ACHN (cell line): ENCODE measurements around the gene ATXN10.
"Not testable (repeated sequence)": the region's sequence is repeated elsewhere in the genome, so short reads cannot be mapped to it uniquely, and the experiment has no call there.

Experiments used
- DNase-seq: peaks from one replicate; pipeline ENCODE4 v3.0.0-alpha.2; 2015
- in situ Hi-C: cut with HindIII; loops from 2 replicates; pipeline ENCODE4 v1.10.0; 2017; ENCODE audit warnings: low sequenced_read_pairs, low pct_ligation_motif_present, low pct_unique_long_range_greater_than_20kb

The ATXN10 gene

DNA sequence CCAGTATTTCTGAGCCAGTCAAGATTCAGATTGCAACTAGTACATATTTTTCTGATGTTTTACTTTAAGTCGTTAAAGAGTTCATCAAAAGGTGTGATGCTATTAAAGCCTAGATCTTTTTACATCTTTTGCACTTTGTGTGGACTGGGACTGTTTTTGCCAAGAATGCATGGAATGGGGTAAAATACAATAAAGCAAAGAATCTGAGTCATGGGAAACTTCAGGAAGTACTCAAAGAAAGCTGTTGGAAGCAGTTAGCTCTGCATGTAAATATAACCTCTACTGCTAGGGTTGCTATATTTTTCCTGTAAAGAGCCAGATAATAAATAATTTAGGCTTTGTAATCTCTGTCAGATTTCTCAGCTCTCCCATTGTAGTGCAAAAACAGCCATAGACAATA, 20.9 kb downstream of the ATXN10 start:
- peak; percentile 17 for DNase-seq
- in situ Hi-C loops: no loop called here

DNA sequence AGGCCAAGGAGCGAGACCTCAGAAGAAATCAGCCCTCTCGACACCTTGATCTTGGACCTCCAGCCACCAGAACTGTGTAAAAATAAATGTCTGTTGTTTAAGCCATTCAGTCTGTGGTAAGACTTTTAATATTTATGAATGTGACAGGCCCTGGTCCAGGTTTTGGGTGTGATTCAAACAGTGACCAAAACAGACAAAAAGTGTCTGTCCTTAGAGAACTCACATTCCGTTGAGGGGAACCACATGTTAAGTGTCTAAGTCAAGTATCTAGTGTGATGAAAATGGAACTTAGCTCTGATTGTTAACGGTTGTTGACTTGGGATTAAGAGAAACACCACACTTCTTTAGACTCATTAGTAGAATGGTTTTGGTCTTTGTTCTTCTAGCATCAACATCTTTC, 22.2 kb downstream of the ATXN10 start:
- in situ Hi-C loops: no loop called here
- no peak for DNase-seq

DNA sequence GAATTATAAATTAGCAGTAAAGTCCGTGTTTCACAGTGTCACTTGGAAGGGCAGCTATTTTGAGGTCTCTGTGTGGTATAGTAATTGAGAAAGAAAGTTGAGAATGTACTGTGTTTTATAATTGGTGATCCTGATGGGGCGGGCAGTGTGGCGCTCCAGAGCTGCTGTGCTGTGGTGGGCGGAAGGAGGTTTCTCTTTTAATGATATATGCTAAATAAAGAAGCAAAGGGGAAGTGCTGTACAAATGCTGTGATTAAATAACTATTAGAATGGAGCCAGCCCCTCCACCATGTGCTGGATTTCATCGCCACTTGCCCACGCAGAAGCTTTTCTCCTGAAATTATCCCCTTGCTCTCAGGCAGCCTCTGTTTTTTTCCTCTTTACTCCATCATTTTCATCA, 24.6 kb downstream of the ATXN10 start:
- DNase-seq: no peak
- in situ Hi-C loops: no loop called here

DNA sequence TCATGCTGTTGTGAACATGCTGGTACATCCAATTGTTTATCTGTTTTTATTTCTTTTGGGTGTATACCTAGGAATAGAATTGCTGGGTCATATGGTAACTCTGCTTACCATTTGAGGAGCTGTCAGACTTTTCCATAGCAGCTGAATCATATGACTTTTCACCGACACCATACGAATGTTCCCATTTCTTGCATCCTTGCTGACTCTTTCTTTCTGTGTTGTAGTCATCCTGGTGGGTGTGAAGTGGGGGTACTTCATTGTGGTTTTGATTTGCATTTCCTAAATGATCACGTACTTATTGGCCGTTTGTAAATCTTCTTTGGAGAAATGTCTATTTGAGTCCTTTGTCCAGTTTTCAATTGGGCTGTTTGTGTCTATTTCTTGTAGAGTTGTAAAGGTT, 26.5 kb downstream of the ATXN10 start:
- in situ Hi-C loops: no loop called here
- DNase-seq: no peak

DNA sequence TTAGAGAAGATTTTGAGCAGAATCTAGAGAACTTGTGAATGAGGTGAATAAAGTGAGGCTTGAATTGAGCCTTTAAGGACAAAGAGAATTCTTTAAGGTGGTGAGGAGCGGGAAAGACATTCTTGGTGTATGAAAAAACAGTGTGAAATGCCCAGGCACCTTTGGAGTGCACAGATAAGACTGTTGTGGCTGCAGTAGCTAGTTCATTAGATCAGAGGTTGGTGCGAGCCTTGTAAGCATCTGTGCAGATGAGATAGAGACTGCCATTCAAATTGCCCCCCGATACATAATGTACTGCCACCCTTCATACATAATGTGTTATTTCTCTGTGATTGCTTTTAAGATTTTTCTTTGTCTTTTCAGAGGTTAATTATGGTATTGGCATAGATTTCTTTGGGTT, 31.3 kb downstream of the ATXN10 start:
- in situ Hi-C loops: no loop called here
- no peak for DNase-seq

DNA sequence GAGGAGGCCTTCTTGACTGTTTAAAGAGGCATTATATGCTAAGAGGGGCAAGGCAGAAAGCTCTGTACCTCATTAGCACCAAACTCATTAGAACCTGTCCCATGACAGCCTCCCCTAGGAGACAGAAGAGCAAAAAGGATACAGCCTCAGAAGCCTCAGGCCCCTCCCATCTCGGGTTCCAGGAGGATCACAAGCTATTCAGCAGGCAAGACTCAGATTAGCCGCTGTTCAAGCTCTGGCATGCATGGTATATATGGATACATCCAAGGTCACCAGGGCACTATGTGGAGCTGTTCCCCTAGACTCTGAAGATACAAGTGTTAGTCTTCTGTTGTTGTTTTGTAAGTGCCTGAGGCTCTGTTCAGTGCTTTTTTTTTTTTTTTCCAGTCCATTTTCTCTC, 32.1 kb downstream of the ATXN10 start:
- in situ Hi-C loops: no loop called here
- DNase-seq: no peak

DNA sequence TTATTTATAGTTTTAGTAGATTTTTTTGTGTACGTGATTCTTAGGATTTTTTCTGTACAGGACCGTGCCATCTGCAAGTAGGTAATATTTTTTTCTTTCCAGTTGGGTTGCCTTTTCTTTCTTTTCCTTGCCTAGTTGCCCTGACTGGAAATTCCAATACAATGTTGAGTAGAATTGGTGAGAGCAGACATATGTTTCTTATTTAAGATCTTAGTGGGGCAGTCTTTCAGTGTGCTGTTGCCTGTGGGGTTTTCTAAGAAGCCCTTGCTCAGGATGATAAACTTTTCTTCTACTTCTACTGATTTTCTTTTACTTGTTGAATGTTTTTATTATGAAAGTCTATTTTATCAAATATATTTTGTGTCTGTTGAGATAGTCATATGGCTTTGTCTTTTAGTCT, 33.0 kb downstream of the ATXN10 start:
- DNase-seq: no peak
- in situ Hi-C loops: no loop called here

DNA sequence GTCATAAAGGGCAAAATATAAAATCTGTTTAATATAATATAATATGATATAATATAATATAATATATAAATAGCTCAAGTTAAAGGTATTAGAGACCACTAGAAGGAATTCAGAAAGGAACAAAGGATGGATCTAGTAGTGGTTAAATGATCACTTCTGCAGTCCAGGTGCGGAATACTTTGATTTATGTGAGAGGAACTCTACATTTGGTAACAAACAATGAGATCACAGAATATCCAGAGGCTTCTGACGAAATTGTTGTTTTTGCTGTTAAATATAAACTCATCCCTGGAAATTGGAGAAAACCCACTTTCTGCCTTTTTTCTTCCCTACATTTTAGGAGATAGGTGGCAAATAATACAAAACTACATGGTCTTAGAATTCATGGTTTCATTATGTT, 36.0 kb downstream of the ATXN10 start:
- no peak for DNase-seq
- in situ Hi-C loops: no loop called here

DNA sequence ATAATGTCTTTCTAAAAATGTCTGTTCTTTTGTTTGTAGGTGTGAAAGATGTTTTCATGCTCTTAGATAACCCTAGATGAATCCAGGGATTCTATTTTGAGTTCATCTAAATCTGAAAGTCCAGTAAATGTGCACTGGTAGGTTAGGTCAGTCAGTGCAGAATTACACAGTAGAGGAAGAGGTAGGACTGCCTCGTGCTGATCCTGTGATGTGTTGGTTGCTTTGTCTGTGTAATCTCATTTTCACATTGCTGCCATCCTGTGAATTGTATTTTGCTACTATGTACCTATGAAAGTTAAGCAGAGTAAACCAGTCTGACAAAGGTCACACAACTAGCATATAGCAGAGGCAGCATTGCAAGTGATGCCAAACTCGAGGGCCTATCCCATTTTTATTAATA, 36.5 kb downstream of the ATXN10 start:
- no peak for DNase-seq

DNA sequence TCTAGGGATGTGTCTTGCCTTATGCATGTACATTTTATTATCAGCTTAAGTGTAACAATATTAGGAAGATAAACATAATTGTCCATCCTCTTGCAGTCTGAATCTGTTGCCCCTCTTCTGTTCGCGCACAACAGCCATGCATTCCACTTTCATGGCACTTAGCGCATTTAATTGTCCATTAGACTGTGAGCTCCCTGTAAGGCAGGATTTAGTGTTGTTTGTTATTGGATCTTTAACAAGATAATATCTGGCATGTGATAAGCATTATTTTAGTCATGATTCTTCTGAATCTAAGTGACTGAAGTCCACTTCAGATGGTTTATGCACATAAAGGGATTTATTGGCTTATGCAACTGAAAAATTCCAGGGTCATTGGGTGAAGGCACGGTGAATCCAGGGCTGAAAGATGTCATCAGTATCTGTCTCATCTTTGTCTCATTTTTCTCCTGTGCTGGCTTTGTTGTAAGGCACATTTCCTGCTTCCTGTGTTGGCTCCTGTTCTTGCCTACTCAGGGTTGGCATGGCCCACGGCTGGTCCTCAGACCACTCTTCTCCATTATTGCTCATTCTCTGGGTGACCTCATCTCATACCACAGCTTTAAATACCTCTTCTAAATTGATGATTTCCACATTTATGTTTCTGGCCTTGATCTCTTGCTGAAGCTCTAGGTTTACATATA, 37.6 kb downstream of the ATXN10 start:
- peak; percentile 40 for DNase-seq
- in situ Hi-C loops: no loop called here

More for the DNA sequence above, 36.5 kb downstream of the ATXN10 start:
- in situ Hi-C loops: no loop called here

DNA sequence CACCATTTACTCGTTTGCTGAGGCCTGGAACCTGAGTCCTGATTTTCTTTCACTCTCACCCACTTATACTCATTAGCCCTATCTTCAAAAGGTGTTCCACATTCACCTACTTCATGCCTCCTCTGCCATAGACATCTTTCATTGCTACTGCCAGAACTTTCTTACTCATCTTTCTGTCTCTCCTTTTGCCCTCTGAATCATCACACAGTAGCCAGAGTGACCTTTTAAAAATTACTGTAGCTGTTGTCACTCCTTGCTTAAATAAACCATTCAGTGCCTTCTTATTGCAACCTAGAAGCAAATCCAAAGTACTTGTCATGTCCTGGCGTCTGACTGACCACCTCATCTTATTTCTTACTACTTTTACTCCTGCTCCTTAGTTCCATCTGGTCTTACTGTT, 38.2 kb downstream of the ATXN10 start:
- DNase-seq: peak; percentile 24
- in situ Hi-C loops: no loop called here

DNA sequence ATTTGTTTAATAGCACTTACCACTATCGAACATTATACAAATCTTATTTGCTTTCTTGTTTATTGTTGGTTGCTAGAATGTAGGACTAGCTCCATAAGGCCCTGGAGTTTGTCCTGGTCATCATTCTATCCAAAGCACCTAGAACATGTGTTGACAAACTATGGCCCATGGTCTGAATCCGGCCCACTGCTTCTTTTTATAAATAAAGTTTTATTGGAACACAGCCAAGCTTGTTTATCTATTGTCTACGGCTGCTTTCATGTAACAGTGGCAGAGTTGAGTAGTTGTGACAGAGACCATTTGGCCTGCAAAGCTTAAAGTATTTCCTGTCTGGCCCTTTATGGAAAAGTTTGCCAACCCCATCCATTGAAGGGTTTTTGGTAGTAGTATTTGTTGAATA, 38.8 kb downstream of the ATXN10 start:
- in situ Hi-C loops: no loop called here
- no peak for DNase-seq

DNA sequence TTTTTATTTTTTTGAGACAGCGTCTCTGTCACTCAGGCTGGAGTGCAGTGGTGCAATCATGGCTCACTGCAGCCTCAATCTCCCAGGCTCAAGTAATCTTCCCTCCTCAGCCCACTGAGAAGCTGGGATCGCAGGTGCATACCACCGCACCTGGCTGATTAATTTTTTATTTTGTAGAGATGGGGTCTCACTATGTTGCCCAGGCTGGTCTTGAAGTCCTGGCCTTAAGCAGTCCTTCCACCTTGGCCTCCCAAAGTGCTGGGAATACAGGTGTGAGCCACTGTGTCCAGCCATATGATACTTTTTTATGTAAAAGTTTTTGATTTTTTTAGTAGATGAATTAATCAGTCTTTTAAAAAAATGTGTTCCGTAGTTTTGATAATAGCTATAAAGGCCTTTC, 42.8 kb downstream of the ATXN10 start:
- DNase-seq, in situ Hi-C loops: not testable (repeated sequence)

DNA sequence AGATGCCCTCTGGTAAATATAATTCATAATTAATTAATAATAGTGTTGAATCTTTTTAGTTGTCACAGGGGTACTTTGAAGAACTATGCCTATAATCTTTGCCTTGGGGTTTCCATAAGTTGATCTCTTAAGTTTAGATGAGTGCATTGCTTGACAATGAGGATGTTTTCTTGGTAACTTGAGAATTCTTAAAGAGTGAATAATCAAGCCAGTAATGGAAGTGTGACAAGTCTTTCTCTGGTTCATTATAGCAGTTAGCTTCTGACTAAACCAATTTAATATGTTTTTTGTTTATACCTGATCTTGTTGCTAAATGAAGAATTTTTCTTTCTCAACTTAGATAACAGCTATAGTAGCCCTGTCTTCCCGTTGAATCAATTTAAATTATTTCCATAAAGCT, 46.2 kb downstream of the ATXN10 start:
- in situ Hi-C loops: no loop called here

DNA sequence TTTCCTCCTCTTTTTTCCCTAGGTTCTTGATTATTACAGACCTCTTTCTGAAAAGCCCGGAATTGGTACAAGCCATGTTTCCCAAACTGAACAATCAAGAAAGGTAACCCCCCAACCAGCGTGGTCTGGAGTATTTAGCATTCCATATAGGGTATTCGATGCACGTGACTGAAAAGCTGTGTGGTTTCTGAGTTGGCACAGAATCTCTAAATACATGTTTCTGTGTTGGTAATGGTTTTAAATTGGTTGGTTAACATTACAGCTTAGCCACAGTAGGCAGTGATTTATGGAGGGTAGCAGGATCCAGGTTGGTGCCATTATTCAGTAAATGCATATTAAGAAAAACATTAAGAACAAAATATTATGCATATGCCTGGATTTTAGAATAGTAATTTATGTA, 46.8 kb downstream of the ATXN10 start:
- no peak for DNase-seq
- in situ Hi-C loops: no loop called here

More for the DNA sequence above, 46.2 kb downstream of the ATXN10 start:
- DNase-seq: peak; percentile 72

DNA sequence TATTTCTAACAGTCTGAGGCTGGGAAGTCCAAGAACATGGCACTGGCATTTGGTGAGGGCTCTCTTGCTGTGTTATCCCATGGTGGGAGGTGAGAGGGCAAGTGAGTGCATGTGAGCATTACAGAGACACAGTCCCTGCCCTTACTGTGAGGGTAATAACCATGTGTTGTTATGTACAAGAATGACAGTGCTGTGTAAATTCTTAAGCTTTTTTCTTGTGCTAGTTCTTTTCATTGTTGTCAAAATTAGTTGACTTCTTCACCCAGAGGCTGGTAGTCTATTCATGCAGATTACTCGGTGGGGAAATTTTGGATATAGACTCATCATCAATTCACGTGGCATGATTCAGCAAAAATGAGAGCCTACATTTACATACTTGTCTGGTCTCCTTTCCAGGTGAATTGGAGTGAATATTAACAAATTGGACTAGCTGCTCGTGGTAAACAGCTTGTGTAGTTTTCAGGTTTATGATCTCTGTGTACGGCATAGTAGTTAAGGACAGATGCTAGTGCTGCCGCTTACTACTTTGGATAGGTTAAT, 49.3 kb downstream of the ATXN10 start:
- DNase-seq: peak; percentile 6
- in situ Hi-C loops: no loop called here

DNA sequence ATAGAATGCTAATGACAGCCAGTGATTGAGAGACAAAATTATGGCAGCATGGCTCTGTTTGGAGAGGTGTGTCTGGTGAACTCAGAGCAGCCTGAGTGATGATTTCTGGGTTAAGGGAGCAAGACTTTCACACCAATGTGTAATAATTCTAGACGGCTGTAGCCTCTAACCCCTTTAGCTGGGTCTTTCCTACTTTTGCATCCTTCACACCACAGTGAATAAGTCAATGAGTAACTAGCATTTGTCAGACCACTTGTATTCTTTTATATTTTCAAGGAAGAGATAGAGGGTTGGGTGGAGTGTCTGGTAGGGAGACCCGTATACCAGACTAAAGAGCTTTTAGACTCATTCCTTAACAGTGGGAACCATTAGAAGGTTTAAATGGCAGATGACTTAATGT, 50.4 kb downstream of the ATXN10 start:
- in situ Hi-C loops: no loop called here
- DNase-seq: peak; percentile 87

DNA sequence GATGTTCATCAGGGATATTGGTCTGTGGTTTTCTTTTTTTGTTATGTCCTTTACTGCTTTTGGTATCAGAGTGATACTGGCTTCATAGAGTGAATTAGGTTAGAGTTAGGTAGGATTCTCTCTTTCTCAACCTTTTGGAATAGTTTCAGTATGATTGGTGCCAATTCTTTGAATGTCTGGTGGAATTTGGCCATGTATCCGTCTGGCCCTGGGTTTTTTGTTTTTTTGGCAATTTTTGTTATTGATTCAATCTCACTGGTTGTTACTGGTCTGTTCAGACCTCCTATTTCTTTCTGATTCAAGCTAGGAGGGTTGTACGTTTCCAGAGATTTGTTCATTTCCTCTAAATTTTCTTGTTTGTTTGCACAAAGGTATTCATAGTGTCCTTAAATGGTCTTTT, 54.4 kb downstream of the ATXN10 start:
- in situ Hi-C loops: no loop called here
- no peak for DNase-seq

DNA sequence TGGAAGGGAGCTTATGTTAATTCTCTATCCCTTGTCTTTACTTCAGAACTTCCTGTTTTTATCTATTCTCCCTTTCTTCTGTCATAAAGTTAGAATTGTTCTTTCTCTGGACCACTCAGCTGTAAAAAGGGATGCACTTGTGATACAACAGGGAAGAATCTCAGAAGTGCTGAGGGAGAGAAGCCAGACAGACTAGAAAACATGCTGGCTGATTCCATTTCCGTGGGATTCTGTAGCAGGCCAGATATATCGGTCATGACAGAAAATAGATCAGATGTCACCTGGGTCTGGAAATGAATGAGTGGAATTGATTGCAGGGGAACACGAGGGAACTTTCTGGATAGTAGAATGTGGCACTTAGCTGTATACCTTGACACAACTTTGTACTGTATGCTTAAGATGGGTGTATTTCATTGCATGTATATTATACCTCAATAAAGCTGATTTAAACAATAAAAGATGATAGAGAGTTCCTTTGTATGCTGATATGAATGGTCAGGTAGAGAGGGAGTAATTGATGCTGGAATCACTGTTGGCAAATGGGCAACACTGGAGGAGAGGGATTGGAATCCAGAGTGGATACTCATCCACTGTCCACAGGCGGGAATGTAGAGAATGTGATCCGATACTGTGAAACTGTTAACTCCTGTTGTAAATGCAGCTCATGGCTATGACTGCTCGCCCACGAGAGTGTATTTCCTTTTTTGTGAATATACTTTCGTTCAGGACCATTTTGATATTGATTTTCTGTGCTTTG, 59.6 kb downstream of the ATXN10 start:
- in situ Hi-C loops: no loop called here

More for the DNA sequence above, 59.6 kb downstream of the ATXN10 start:
- DNase-seq: peak; percentile 71
